ENCODE data around the gene TRAIP. TPM values are rescaled to one million over a fixed set of nuclear protein-coding genes. Genes with fewer than 3 reads are reported as not detected.

The TRAIP gene
- total RNA-seq, 4 donors from 2014 or later, result 1.1 to 4.8 (median 2.9) TPM

DNA sequence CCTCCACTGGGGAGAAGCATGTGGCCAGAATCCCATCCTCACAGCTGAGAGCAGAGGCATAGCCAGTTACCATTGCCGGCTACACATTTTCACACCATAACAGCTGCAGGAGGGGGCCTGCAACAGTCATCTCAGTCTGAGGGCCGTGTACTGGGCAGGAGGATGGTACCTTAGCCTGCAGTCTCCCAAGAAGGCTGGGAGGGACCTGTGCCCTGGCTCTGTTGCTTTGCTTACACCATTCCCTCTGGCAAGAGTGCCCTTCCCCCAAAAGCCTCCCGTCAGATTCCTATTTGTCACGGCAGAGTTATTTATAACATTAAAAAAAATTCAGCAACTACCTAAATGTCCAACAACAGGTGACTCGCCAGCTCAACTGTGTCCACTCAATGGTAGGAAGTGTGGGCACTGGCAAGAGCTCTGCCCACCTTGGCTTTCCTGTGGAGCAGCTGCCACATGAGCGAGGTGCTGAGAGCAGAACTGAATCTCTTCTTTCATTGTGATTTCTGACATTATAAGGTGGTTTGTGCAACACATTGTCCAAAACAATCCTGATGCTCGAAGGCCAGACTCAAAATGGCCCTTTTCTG is 8.9 kb upstream of the TRAIP start:
- WGBS, 2 donors, result 49% methylated on average over 7 of the region's 7 CpGs
- intact Hi-C loops (cut with DNase I; ENCODE audit: low total_unique reads), result no loop called here
- DNase-seq (ENCODE audit: low spot score in 2 of 2), result no peak
- H3K4me3 ChIP-seq (ENCODE audit: low read depth, poor library complexity, severe bottlenecking), result no peak overlapping the region
- TF ChIP-seq, protein P1, sequence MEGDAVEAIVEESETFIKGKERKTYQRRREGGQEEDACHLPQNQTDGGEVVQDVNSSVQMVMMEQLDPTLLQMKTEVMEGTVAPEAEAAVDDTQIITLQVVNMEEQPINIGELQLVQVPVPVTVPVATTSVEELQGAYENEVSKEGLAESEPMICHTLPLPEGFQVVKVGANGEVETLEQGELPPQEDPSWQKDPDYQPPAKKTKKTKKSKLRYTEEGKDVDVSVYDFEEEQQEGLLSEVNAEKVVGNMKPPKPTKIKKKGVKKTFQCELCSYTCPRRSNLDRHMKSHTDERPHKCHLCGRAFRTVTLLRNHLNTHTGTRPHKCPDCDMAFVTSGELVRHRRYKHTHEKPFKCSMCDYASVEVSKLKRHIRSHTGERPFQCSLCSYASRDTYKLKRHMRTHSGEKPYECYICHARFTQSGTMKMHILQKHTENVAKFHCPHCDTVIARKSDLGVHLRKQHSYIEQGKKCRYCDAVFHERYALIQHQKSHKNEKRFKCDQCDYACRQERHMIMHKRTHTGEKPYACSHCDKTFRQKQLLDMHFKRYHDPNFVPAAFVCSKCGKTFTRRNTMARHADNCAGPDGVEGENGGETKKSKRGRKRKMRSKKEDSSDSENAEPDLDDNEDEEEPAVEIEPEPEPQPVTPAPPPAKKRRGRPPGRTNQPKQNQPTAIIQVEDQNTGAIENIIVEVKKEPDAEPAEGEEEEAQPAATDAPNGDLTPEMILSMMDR (IDR thresholded peaks at IDR 0.05), result no peak
- no peak for TF ChIP-seq POLR2A (IDR thresholded peaks at IDR 0.05)

DNA sequence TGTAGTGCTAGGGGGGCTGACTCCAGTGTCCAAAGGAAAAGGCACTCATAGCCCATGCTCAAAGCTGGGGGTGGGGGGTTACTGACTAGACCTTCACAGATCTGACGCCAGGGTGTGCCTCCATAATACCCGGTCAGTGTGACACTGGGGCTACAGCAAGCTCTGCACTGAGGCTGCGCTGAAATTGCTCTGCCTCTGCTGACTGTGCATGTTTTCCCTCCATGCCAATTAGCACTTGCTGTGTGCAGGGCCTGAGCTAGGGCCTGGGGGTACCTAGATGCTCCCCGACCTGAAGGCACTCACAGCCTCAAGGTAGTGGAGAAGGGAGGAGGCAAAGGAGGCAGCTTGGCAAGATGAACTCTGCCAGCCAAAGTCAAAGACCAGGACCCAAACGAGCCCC is 8.1 kb upstream of the TRAIP start:
- no peak for DNase-seq (ENCODE audit: low spot score in 2 of 2)

DNA sequence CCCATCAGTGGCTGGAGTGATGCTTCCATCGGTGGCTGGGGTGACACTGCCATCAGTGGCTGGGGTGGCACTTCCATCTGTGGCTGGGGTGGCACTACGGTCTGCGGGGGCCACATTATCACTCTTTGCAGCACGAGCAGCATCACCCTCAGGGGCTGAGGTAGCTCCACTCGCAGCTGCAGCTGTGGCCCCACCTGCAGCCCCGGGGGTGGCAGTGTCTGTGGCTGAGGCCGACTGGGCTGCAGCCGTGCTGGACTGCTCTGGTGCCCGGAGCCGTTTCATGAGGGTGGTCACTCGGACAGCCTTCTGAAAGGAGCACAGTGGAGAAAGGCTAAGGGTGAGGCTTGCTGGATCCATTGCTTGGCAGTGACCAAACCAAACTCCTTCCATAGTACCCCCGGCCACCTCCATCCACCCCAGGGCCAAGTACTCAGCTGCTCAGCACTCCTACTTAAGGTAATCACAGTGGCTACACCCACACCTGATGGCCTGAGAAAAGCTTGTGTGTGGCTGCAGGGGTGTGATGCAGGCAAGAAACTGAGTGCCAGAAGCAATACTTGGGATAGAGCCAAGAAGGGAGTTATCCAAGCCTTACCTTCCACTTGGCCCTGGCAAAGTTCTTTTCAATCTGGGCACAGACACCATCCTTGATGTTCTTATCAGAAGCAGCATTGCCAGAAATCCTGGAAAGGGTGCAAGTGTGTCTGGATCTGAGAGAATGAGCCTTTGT is 3.4 kb upstream of the TRAIP start:
- intact Hi-C loops (cut with DNase I; ENCODE audit: low total_unique reads), result no loop called here
- TF ChIP-seq, protein P1 (IDR thresholded peaks at IDR 0.05), result no peak
- TF ChIP-seq POLR2A (IDR thresholded peaks at IDR 0.05), result no peak
- no peak for DNase-seq (ENCODE audit: low spot score in 2 of 2)
- no peak overlapping the region for H3K4me3 ChIP-seq (ENCODE audit: low read depth, poor library complexity, severe bottlenecking)
- WGBS, 2 donors, result 71 to 89% methylated on average over 8 to 12 of the region's 12 CpGs

More for the DNA sequence above, 8.1 kb upstream of the TRAIP start:
- intact Hi-C loops (cut with DNase I; ENCODE audit: low total_unique reads), result no loop called here
- TF ChIP-seq, protein P1 (IDR thresholded peaks at IDR 0.05), result no peak
- no peak for TF ChIP-seq POLR2A (IDR thresholded peaks at IDR 0.05)
- H3K4me3 ChIP-seq (ENCODE audit: low read depth, poor library complexity, severe bottlenecking), result no peak overlapping the region
- WGBS, 2 donors, result 49 to 60% methylated on average over 5 of the region's 5 CpGs

DNA sequence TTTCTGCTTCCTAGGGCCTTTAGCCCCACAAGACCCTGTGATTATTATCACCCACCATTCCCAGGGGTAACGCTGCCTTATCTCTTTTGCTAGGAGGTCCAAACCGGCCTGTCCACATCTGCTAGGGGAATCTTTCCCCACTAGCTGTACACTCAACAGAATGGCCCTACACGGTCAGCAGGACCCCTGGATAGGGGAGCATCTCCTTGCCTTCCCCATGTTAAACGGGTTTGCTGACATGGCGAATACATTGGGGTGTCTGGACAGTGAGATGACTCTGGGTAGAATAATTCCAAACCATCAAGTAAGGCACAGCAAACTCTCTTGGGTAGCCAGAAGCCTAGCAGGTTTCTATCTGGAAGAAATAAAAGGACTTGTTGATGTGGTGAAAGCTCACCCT is 702 bp downstream of the TRAIP start:
- TF ChIP-seq POLR2A (IDR thresholded peaks at IDR 0.05), result no peak
- TF ChIP-seq, protein P1 (IDR thresholded peaks at IDR 0.05), result no peak
- no peak for DNase-seq (ENCODE audit: low spot score in 2 of 2)
- 53 to 67% methylated on average over 5 of the region's 5 CpGs for WGBS, 2 donors
- intact Hi-C loops (cut with DNase I; ENCODE audit: low total_unique reads), result no loop called here
- no peak overlapping the region for H3K4me3 ChIP-seq (ENCODE audit: low read depth, poor library complexity, severe bottlenecking)

DNA sequence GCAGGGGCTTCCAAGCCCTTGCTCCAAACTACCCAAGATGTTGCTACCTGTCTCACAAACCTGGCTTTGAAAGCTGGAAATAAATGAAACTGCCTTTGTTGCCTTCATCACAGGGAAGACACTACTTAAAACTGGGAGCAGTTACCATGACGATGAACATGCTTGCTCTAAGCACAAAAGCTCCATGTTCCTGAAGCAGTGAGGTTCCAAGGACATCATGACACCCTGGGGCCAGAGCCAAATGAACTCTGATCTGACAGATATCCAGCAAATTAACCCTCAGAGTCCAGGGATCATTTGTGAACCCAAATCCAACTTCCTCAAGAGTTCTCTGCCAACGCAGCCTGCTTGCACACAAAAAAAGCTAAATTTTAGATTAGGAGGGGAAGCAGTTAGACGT is 10.7 kb downstream of the TRAIP start:
- no peak overlapping the region for H3K4me3 ChIP-seq (ENCODE audit: low read depth, poor library complexity, severe bottlenecking)
- TF ChIP-seq, protein P1 (IDR thresholded peaks at IDR 0.05), result no peak
- 89 to 91% methylated on average over 3 of the region's 3 CpGs for WGBS, 2 donors
- intact Hi-C loops (cut with DNase I; ENCODE audit: low total_unique reads), result no loop called here
- no peak for DNase-seq (ENCODE audit: low spot score in 2 of 2)
